OCI-LY3 (cell line): ENCODE results near the gene NID1.
"Not testable (repeated sequence)": the region's sequence is repeated elsewhere in the genome, so short reads cannot be mapped to it uniquely, and the experiment has no call there.

ENCODE experiments used
- H2AFZ ChIP-seq: fragments of 200-600, 300-600 bp; shearing (Covaris generic); 2 replicates; pipeline ENCODE4 v1.6.0; 2014; ENCODE audit warnings: antibody characterized with exemption, low read depth, low read length
- H3K27ac ChIP-seq: fragments of 200-600, 300-600 bp; sonication (generic); 2 replicates; pipeline ENCODE4 v1.5.1; 2014; ENCODE audit warnings: mild to moderate bottlenecking, low read length, moderate library complexity, mixed read lengths
- H3K27me3 ChIP-seq: fragments of 200-600, 300-600 bp; sonication (generic); 2 replicates; pipeline ENCODE4 v1.6.1; 2014; ENCODE audit warnings: low read depth, low read length, mixed read lengths
- H3K36me3 ChIP-seq: fragments of 200-600, 300-600 bp; sonication (generic); replicated peaks from 2 replicates; pipeline ENCODE3; 2014; ENCODE audit warnings: low read depth, low read length, mixed read lengths
- H3K4me1 ChIP-seq: fragments of 300-600, 200-600 bp; sonication (generic); 2 replicates; pipeline ENCODE4 v1.6.1; 2014; ENCODE audit warnings: low read length, mixed read lengths
- H3K4me2 ChIP-seq: fragments of 200-600, 300-600 bp; sonication (generic); 2 replicates; pipeline ENCODE4 v1.6.1; 2014; ENCODE audit warnings: low read length, mixed read lengths
- H3K4me3 ChIP-seq: fragments of 300-600, 200-600 bp; sonication (generic); 2 replicates; pipeline ENCODE4 v1.5.1; 2014; ENCODE audit warnings: antibody characterized with exemption, mild to moderate bottlenecking, low read length, moderate library complexity
- H3K79me2 ChIP-seq: fragments of 300-600, 200-600 bp; shearing (Covaris generic); 2 replicates; pipeline ENCODE4 v1.6.1; 2014; ENCODE audit warnings: mild to moderate bottlenecking, low read length, mixed read lengths
- H3K9ac ChIP-seq: fragments of 300-600, 200-600 bp; shearing (Covaris generic); 2 replicates; pipeline ENCODE4 v1.6.0; 2014; ENCODE audit warnings: mild to moderate bottlenecking, low read length, moderate library complexity
- H3K9me3 ChIP-seq: fragments of 200-600, 300-600 bp; shearing (Covaris generic); 2 replicates; pipeline ENCODE4 v1.6.1; 2014; ENCODE audit warnings: low read length, mixed read lengths; ENCODE audit not compliant: insufficient read depth
- H4K20me1 ChIP-seq: fragments of 200-600, 300-600 bp; sonication (generic); 2 replicates; pipeline ENCODE4 v1.6.1; 2016; ENCODE audit warnings: low read length, mixed read lengths; ENCODE audit not compliant: insufficient read depth
- CTCF ChIP-seq: fragments of 200-600, 300-600 bp; sonication (generic); IDR thresholded peaks from 2 replicates; pipeline ENCODE4 v1.5.1; 2014; ENCODE audit warnings: antibody characterized with exemption, low read length, low read depth
- EZH2phosphoT487 ChIP-seq: fragments of 200-600 bp; shearing (Covaris generic); IDR thresholded peaks from 2 replicates; pipeline ENCODE4 v1.6.1; 2018; ENCODE audit warnings: antibody characterized with exemption, mixed run types, low read depth

Gene NID1

GRCh38 chr1:236009191-236009590, 55.7 kb downstream of the NID1 start:
- Histone ChIP-seq H3K36me3 (no peaks in the 10 kb centered on the region), H2AFZ (peak overlapping the region; percentile 43; the same call in 1 of the 2 replicates), H4K20me1 (no peaks in the 10 kb centered on the region), H3K9ac (no peak overlapping the region), H3K4me2 (no peak overlapping the region), H3K79me2 (no peaks in the 10 kb centered on the region), H3K27ac (no peak overlapping the region), H3K27me3 (peaks cover 14% of the 10 kb centered on the region), H3K9me3 (no peaks in the 10 kb centered on the region), H3K4me3 (no peak overlapping the region), H3K4me1 (no peaks in the 10 kb centered on the region)
- TF ChIP-seq CTCF, result no peak
- TF ChIP-seq EZH2phosphoT487, result no peak

- Histone ChIP-seq H3K27ac (no peak overlapping the region), H3K9me3 (no peaks in the 10 kb centered on the region), H3K9ac (no peak overlapping the region), H3K36me3 (no peaks in the 10 kb centered on the region), H3K4me1 (no peaks in the 10 kb centered on the region), H3K79me2 (no peaks in the 10 kb centered on the region), H4K20me1 (no peaks in the 10 kb centered on the region), H3K27me3 (peaks cover 11% of the 10 kb centered on the region), H2AFZ (no peak overlapping the region), H3K4me3 (no peak overlapping the region), H3K4me2 (no peak overlapping the region)
- no peak for TF ChIP-seq EZH2phosphoT487
- no peak for TF ChIP-seq CTCF
These were observed 57.1 kb downstream of the NID1 start for GRCh38 chr1:236007781-236008180.

GRCh38 chr1:236003058-236003457, 61.8 kb downstream of the NID1 start:
- not testable (repeated sequence) for H3K9me3 ChIP-seq, H3K4me3 ChIP-seq, H3K79me2 ChIP-seq, H4K20me1 ChIP-seq, H3K4me2 ChIP-seq, H3K36me3 ChIP-seq, H3K9ac ChIP-seq, H2AFZ ChIP-seq, H3K27ac ChIP-seq
- peaks cover 27% of the 10 kb centered on the region for H3K4me1 ChIP-seq
- H3K27me3 ChIP-seq, result peaks cover 22% of the 10 kb centered on the region

- no peaks in the 10 kb centered on the region for H3K36me3 ChIP-seq
- no peak overlapping the region for H3K4me2 ChIP-seq
- no peaks in the 10 kb centered on the region for H3K9me3 ChIP-seq
- TF ChIP-seq EZH2phosphoT487 (no peak), CTCF (no peak)
- H4K20me1 ChIP-seq, result no peaks in the 10 kb centered on the region
- H3K4me3 ChIP-seq, result no peak overlapping the region
- H3K9ac ChIP-seq, result no peak overlapping the region
- H3K4me1 ChIP-seq, result peaks cover 27% of the 10 kb centered on the region
- H3K27ac ChIP-seq, result no peak overlapping the region
- no peak overlapping the region for H2AFZ ChIP-seq
- peaks cover 22% of the 10 kb centered on the region for H3K27me3 ChIP-seq
- no peaks in the 10 kb centered on the region for H3K79me2 ChIP-seq
These were observed 62.3 kb downstream of the NID1 start for GRCh38 chr1:236002572-236002971.

- H2AFZ ChIP-seq, result no peak overlapping the region
- no peaks in the 10 kb centered on the region for H3K79me2 ChIP-seq
- no peak for TF ChIP-seq EZH2phosphoT487
- no peaks in the 10 kb centered on the region for H4K20me1 ChIP-seq
- H3K27ac ChIP-seq, result no peak overlapping the region
- peaks cover 22% of the 10 kb centered on the region for H3K27me3 ChIP-seq
- H3K4me2 ChIP-seq, result no peak overlapping the region
- H3K4me1 ChIP-seq, result peaks cover 27% of the 10 kb centered on the region
- no peak overlapping the region for H3K9ac ChIP-seq
- no peak overlapping the region for H3K4me3 ChIP-seq
- no peaks in the 10 kb centered on the region for H3K9me3 ChIP-seq
- no peaks in the 10 kb centered on the region for H3K36me3 ChIP-seq
These were observed 62.9 kb downstream of the NID1 start for GRCh38 chr1:236002025-236002390.
